ENCODE results near the gene GRIN2A.

DNA sequence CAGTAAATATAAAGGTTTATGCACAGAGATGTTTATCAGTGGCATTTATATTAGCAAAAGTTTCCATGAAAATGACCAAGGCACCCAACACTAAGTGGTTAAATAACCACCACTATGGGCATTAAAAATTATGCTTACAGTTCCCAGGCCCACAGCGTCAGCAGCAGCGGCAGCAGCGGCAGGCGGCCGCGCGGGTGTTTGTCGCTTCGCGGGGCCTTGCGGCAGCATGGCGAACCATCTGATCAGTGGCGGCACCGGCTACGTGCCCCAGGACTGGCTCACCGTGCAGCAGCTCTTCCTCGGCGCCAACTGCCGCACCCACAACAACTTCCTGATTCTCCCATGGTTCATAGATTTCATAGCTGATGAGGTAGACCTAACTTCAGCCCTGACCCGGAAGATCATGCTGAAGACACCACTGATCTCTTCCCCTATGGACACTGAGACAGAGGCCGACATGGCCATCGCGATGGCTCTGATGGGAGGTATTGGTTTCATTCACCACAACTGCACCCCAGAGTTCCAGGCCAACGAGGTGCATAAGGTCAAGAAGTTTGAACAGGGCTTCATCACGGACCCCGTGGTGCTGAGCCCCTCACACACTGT lies 71.0 kb downstream of the GRIN2A start:
- TF ChIP-seq, protein P1, sequence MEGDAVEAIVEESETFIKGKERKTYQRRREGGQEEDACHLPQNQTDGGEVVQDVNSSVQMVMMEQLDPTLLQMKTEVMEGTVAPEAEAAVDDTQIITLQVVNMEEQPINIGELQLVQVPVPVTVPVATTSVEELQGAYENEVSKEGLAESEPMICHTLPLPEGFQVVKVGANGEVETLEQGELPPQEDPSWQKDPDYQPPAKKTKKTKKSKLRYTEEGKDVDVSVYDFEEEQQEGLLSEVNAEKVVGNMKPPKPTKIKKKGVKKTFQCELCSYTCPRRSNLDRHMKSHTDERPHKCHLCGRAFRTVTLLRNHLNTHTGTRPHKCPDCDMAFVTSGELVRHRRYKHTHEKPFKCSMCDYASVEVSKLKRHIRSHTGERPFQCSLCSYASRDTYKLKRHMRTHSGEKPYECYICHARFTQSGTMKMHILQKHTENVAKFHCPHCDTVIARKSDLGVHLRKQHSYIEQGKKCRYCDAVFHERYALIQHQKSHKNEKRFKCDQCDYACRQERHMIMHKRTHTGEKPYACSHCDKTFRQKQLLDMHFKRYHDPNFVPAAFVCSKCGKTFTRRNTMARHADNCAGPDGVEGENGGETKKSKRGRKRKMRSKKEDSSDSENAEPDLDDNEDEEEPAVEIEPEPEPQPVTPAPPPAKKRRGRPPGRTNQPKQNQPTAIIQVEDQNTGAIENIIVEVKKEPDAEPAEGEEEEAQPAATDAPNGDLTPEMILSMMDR (conservative IDR thresholded peaks at IDR 0.05) = no peak
- no peak for TF ChIP-seq ZFX (IDR thresholded peaks at IDR 0.05)

All from C4-2B (cell line).